Coronary artery (tissue), 2 donors: ENCODE measurements around the gene IGFBP7.

ENCODE experiments used
- DNase-seq: peaks from one replicate; pipeline ENCODE4 v3.0.0-alpha.2; 2017; ENCODE audit warnings: low spot score
- H3K27ac ChIP-seq, 2 donors: fragments of 200-600 bp; sonication (generic); one replicate each; pipeline ENCODE4 v1.5.1; 2016 to 2019
- H3K4me3 ChIP-seq: fragments of 200-600 bp; sonication (generic); 2 replicates; pipeline ENCODE4 v1.5.1; 2016; ENCODE audit warnings: mild to moderate bottlenecking, moderate library complexity
- CTCF ChIP-seq: fragments of 200-600 bp; sonication (generic); IDR thresholded peaks from one replicate; pipeline ENCODE4 v1.5.1; 2019; ENCODE audit warnings: antibody characterized with exemption

IGFBP7 gene

GRCh38 chr4:57090079-57090478 lies 20.1 kb downstream of the IGFBP7 start:
- no peak overlapping the region for H3K4me3 ChIP-seq
- no peak for TF ChIP-seq CTCF
- H3K27ac ChIP-seq, result peak overlapping the region; percentile 35 to 55
- no peak for DNase-seq

- H3K27ac ChIP-seq, result peak overlapping the region in 1 of 2 donors; percentile 55
- no peak for TF ChIP-seq CTCF
- H3K4me3 ChIP-seq, result no peak overlapping the region
- DNase-seq, result no peak
These were observed 20.6 kb downstream of the IGFBP7 start for GRCh38 chr4:57089549-57089948.

- no peak for DNase-seq
- TF ChIP-seq CTCF, result no peak
- peak overlapping the region; percentile 31 to 59 for H3K27ac ChIP-seq
These were observed 24.0 kb downstream of the IGFBP7 start for GRCh38 chr4:57086031-57086723.

GRCh38 chr4:57085278-57085677 lies 24.9 kb downstream of the IGFBP7 start:
- TF ChIP-seq CTCF, result no peak
- DNase-seq, result no peak
- no peak overlapping the region for H3K4me3 ChIP-seq
- H3K27ac ChIP-seq, result peak overlapping the region in 1 of 2 donors; percentile 31

More at GRCh38 chr4:57086031-57086723, 24.0 kb downstream of the IGFBP7 start:
- no peak overlapping the region for H3K4me3 ChIP-seq

- no peak overlapping the region for H3K4me3 ChIP-seq
- no peak for TF ChIP-seq CTCF
- no peak for DNase-seq
- H3K27ac ChIP-seq, result peak overlapping the region in 1 of 2 donors; percentile 51
These were observed 25.8 kb downstream of the IGFBP7 start for GRCh38 chr4:57084360-57084759.

GRCh38 chr4:57083090-57083489 lies 27.1 kb downstream of the IGFBP7 start:
- no peak for DNase-seq
- no peak for TF ChIP-seq CTCF
- Histone ChIP-seq H3K4me3 (no peak overlapping the region), H3K27ac (peak overlapping the region; percentile 69 to 87)
